ENCODE measurements around the gene SLC16A13. TPM values are rescaled to one million over a fixed set of nuclear protein-coding genes. Genes with fewer than 3 reads are reported as not detected.
A peak's percentile ranks its signal among the peaks of the same experiment; 100 is the strongest.

SLC16A13 gene
- total and polyA plus RNA-seq, 2 donors (not counting 1 experiment from before 2014, with no cell fraction given) = 7.4 to 21.9 TPM

- Histone ChIP-seq H3K4me3 (ENCODE audit: control extremely low read depth in 1 of 5, extremely low read depth in 1 of 5, insufficient read depth in 1 of 5, low read depth in 2 of 5, low read length in 4 of 5) (no peak overlapping the region), H3K27ac (ENCODE audit: low read length in 2 of 2) (no peak overlapping the region), H3K36me3 (replicated peaks in 1 of 2; ENCODE audit: control extremely low read depth in 1 of 2, control insufficient read depth in 1 of 2, extremely low read depth in 1 of 2, insufficient read depth in 2 of 2, low read length in 1 of 2) (peaks cover 0 to 20% of the 10 kb centered on the region in 2 experiments), H3K4me2 (replicated peaks; ENCODE audit: low read depth, low read length, poor library complexity, severe bottlenecking) (no peak overlapping the region), H3K27me3 (replicated peaks in 1 of 4; ENCODE audit: control extremely low read depth in 1 of 4, control insufficient read depth in 3 of 4, insufficient read depth in 4 of 4, low read length in 3 of 4) (no peaks in the 10 kb centered on the region), H3K4me1 (ENCODE audit: control insufficient read depth in 2 of 2, insufficient read depth in 2 of 2, low read length in 2 of 2) (peaks cover 28 to 44% of the 10 kb centered on the region in 2 donors), H3K9me3 (ENCODE audit: control extremely low read depth in 1 of 3, control insufficient read depth in 2 of 3, insufficient read depth in 1 of 3, low read length in 2 of 3) (peaks cover 0 to 3% (median 0%) of the 10 kb centered on the region in 3 donors), H2AFZ (ENCODE audit: insufficient read depth, low read depth, low read length, poor library complexity, severe bottlenecking) (no peak overlapping the region), H3K79me2 (ENCODE audit: control insufficient read depth, insufficient read depth, low read length) (peaks cover 28% of the 10 kb centered on the region), H3K9ac (ENCODE audit: low read length) (no peak overlapping the region), H4K20me1 (ENCODE audit: control insufficient read depth, insufficient read depth, low read length, poor library complexity, severe bottlenecking) (no peaks in the 10 kb centered on the region)
- H3K4me1 Mint-ChIP-seq = peaks cover 41% of the 10 kb centered on the region
- ATAC-seq (ENCODE audit: low read depth) = no peak
- intact Hi-C loops (cut with micrococcal nuclease) = loop anchor here (10.0 kb wide), 2 partner anchors 558 to 818 kb away; partner anchors contain the start of genes CD68 and KDM6B
- ChIA-PET POLR2A (interaction anchor here (1.1 kb wide), 1 partner anchor 9 kb away, joined by 3 read pairs; no protein-coding TSS in a partner anchor), CTCF (interaction anchor here (0.6 to 2.0 kb wide), 6 partner anchors 12 to 251 kb away, joined by 3 to 7 read pairs (median 4); partner anchors contain the start of gene SLC16A13)
- peak overlapping the region; percentile 96 for H3K27ac Mint-ChIP-seq
- H3K9me3 Mint-ChIP-seq (ENCODE audit: insufficient read depth) = no peaks in the 10 kb centered on the region
- H3K27me3 Mint-ChIP-seq = no peaks in the 10 kb centered on the region
- peak; percentile 17 for DNase-seq
- 94% methylated on average over 14 of the region's 20 CpGs for WGBS (ENCODE audit: insufficient coverage)
- TF ChIP-seq EZH2 (IDR thresholded peaks at IDR 0.05; ENCODE audit: borderline replicate concordance, insufficient read depth, low read depth, low read length, poor library complexity, severe bottlenecking) = no peak
- no peak for TF ChIP-seq CTCF (IDR thresholded peaks at IDR 0.05)
- H3K4me3 Mint-ChIP-seq = peak overlapping the region; percentile 41
Observed at GRCh38 chr17:7016886-7017826, 18.7 kb upstream of the SLC16A13 start.

Data from B cell (primary cell).